PFSK-1 (cell line): Measurements from ENCODE around the gene SLC17A8.

Experiments
- FOXP2 ChIP-seq: optimal IDR thresholded peaks from 2 replicates; pipeline ENCODE3; 2011; ENCODE audit warnings: borderline replicate concordance, control low read depth, inconsistent platforms; ENCODE audit not compliant: insufficient read depth; ENCODE audit errors: extremely low read length, extremely low read depth
- POLR2AphosphoS5 ChIP-seq: IDR thresholded peaks from 2 replicates; pipeline ENCODE4 v1.6.1; 2012; ENCODE audit warnings: low read depth, mild to moderate bottlenecking, control low read depth, low read length, moderate library complexity
- REST ChIP-seq, 2 experiments: IDR thresholded peaks; 2 replicates each; pipeline versions ENCODE4 v1.6.1 to v1.8.0; 2011 to 2012; ENCODE audit warnings: low read depth in 2 of 2, low read length in 2 of 2, control low read depth in 1 of 2, inconsistent platforms in 1 of 2, mild to moderate bottlenecking in 1 of 2, moderate library complexity in 1 of 2; ENCODE audit not compliant: insufficient read depth in 1 of 2
- SIN3A ChIP-seq: IDR thresholded peaks from 2 replicates; pipeline ENCODE4 v1.6.1; 2012; ENCODE audit warnings: mild to moderate bottlenecking, low read length, moderate library complexity, borderline replicate concordance; ENCODE audit not compliant: insufficient read depth
- TAF1 ChIP-seq: IDR thresholded peaks from 2 replicates; pipeline ENCODE4 v1.6.1; 2012; ENCODE audit warnings: low read length, control low read depth, borderline replicate concordance; ENCODE audit not compliant: insufficient read depth

Gene SLC17A8

GRCh38 chr12:100450735-100451134 lies 93.9 kb downstream of the SLC17A8 start:
- TF ChIP-seq SIN3A (no peak), TAF1 (no peak), REST (IDR thresholded peaks at IDR 0.05; ENCODE audit: insufficient read depth in 1 of 2, low read depth in 2 of 2, low read length in 2 of 2) (no peak), POLR2AphosphoS5 (no peak), FOXP2 (no peak)

- TF ChIP-seq FOXP2 = no peak
- no peak for TF ChIP-seq SIN3A
- no peak for TF ChIP-seq REST (IDR thresholded peaks at IDR 0.05; ENCODE audit: insufficient read depth in 1 of 2, low read depth in 2 of 2, low read length in 2 of 2)
- TF ChIP-seq TAF1 = no peak
- TF ChIP-seq POLR2AphosphoS5 = no peak
Measured at GRCh38 chr12:100453951-100454350, 97.1 kb downstream of the SLC17A8 start.

GRCh38 chr12:100455896-100456295 lies 99.0 kb downstream of the SLC17A8 start:
- TF ChIP-seq REST (IDR thresholded peaks at IDR 0.05; ENCODE audit: insufficient read depth in 1 of 2, low read depth in 2 of 2, low read length in 2 of 2) (no peak), SIN3A (no peak), POLR2AphosphoS5 (no peak), TAF1 (no peak), FOXP2 (no peak)

GRCh38 chr12:100458191-100458590 lies 101.3 kb downstream of the SLC17A8 start:
- no peak for TF ChIP-seq SIN3A
- no peak for TF ChIP-seq TAF1
- TF ChIP-seq REST (IDR thresholded peaks at IDR 0.05; ENCODE audit: insufficient read depth in 1 of 2, low read depth in 2 of 2, low read length in 2 of 2) = no peak
- TF ChIP-seq FOXP2 = no peak
- no peak for TF ChIP-seq POLR2AphosphoS5

- TF ChIP-seq TAF1 = no peak
- TF ChIP-seq REST (IDR thresholded peaks at IDR 0.05; ENCODE audit: insufficient read depth in 1 of 2, low read depth in 2 of 2, low read length in 2 of 2) = no peak
- no peak for TF ChIP-seq FOXP2
- TF ChIP-seq SIN3A = no peak
- TF ChIP-seq POLR2AphosphoS5 = no peak
Measured at GRCh38 chr12:100460702-100461101, 103.8 kb downstream of the SLC17A8 start.
